DMS153 (cell line): ENCODE data around the gene MALAT1.
"Not testable (repeated sequence)": the region's sequence is repeated elsewhere in the genome, so short reads cannot be mapped to it uniquely, and the experiment has no call there.

Experiments
- DNase-seq: peaks from one replicate; lab custom pipeline; 2025; lab: John Stamatoyannopoulos, UW

Gene MALAT1

DNA sequence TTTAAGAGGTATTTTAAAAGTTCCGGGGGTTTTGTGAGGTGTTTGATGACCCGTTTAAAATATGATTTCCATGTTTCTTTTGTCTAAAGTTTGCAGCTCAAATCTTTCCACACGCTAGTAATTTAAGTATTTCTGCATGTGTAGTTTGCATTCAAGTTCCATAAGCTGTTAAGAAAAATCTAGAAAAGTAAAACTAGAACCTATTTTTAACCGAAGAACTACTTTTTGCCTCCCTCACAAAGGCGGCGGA, 193 bp upstream of the MALAT1 start:
- DNase-seq, result no peak

GRCh38 chr11:65499713-65500386, 1.0 kb downstream of the MALAT1 start:
- no peak for DNase-seq

DNA sequence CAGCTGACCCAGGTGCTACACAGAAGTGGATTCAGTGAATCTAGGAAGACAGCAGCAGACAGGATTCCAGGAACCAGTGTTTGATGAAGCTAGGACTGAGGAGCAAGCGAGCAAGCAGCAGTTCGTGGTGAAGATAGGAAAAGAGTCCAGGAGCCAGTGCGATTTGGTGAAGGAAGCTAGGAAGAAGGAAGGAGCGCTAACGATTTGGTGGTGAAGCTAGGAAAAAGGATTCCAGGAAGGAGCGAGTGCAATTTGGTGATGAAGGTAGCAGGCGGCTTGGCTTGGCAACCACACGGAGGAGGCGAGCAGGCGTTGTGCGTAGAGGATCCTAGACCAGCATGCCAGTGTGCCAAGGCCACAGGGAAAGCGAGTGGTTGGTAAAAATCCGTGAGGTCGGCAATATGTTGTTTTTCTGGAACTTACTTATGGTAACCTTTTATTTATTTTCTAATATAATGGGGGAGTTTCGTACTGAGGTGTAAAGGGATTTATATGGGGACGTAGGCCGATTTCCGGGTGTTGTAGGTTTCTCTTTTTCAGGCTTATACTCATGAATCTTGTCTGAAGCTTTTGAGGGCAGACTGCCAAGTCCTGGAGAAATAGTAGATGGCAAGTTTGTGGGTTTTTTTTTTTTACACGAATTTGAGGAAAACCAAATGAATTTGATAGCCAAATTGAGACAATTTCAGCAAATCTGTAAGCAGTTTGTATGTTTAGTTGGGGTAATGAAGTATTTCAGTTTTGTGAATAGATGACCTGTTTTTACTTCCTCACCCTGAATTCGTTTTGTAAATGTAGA, 1.7 kb downstream of the MALAT1 start:
- DNase-seq, result no peak

DNA sequence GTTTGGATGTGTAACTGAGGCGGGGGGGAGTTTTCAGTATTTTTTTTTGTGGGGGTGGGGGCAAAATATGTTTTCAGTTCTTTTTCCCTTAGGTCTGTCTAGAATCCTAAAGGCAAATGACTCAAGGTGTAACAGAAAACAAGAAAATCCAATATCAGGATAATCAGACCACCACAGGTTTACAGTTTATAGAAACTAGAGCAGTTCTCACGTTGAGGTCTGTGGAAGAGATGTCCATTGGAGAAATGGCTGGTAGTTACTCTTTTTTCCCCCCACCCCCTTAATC, 2.3 kb downstream of the MALAT1 start:
- no peak for DNase-seq

DNA sequence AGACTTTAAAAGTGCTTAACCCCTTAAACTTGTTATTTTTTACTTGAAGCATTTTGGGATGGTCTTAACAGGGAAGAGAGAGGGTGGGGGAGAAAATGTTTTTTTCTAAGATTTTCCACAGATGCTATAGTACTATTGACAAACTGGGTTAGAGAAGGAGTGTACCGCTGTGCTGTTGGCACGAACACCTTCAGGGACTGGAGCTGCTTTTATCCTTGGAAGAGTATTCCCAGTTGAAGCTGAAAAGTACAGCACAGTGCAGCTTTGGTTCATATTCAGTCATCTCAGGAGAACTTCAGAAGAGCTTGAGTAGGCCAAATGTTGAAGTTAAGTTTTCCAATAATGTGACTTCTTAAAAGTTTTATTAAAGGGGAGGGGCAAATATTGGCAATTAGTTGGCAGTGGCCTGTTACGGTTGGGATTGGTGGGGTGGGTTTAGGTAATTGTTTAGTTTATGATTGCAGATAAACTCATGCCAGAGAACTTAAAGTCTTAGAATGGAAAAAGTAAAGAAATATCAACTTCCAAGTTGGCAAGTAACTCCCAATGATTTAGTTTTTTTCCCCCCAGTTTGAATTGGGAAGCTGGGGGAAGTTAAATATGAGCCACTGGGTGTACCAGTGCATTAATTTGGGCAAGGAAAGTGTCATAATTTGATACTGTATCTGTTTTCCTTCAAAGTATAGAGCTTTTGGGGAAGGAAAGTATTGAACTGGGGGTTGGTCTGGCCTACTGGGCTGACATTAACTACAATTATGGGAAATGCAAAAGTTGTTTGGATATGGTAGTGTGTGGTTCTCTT, 2.8 kb downstream of the MALAT1 start:
- no peak for DNase-seq

- no peak for DNase-seq
Observed at GRCh38 chr11:65502274-65502554, 3.4 kb downstream of the MALAT1 start.

DNA sequence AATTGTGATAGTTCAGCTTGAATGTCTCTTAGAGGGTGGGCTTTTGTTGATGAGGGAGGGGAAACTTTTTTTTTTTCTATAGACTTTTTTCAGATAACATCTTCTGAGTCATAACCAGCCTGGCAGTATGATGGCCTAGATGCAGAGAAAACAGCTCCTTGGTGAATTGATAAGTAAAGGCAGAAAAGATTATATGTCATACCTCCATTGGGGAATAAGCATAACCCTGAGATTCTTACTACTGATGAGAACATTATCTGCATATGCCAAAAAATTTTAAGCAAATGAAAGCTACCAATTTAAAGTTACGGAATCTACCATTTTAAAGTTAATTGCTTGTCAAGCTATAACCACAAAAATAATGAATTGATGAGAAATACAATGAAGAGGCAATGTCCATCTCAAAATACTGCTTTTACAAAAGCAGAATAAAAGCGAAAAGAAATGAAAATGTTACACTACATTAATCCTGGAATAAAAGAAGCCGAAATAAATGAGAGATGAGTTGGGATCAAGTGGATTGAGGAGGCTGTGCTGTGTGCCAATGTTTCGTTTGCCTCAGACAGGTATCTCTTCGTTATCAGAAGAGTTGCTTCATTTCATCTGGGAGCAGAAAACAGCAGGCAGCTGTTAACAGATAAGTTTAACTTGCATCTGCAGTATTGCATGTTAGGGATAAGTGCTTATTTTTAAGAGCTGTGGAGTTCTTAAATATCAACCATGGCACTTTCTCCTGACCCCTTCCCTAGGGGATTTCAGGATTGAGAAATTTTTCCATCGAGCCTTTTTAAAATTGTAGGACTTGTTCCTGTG, 3.9 kb downstream of the MALAT1 start:
- no peak for DNase-seq

DNA sequence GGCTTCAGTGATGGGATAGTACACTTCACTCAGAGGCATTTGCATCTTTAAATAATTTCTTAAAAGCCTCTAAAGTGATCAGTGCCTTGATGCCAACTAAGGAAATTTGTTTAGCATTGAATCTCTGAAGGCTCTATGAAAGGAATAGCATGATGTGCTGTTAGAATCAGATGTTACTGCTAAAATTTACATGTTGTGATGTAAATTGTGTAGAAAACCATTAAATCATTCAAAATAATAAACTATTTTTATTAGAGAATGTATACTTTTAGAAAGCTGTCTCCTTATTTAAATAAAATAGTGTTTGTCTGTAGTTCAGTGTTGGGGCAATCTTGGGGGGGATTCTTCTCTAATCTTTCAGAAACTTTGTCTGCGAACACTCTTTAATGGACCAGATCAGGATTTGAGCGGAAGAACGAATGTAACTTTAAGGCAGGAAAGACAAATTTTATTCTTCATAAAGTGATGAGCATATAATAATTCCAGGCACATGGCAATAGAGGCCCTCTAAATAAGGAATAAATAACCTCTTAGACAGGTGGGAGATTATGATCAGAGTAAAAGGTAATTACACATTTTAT, 4.6 kb downstream of the MALAT1 start:
- no peak for DNase-seq

DNA sequence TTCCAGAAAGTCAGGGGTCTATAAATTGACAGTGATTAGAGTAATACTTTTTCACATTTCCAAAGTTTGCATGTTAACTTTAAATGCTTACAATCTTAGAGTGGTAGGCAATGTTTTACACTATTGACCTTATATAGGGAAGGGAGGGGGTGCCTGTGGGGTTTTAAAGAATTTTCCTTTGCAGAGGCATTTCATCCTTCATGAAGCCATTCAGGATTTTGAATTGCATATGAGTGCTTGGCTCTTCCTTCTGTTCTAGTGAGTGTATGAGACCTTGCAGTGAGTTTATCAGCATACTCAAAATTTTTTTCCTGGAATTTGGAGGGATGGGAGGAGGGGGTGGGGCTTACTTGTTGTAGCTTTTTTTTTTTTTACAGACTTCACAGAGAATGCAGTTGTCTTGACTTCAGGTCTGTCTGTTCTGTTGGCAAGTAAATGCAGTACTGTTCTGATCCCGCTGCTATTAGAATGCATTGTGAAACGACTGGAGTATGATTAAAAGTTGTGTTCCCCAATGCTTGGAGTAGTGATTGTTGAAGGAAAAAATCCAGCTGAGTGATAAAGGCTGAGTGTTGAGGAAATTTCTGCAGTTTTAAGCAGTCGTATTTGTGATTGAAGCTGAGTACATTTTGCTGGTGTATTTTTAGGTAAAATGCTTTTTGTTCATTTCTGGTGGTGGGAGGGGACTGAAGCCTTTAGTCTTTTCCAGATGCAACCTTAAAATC, 5.3 kb downstream of the MALAT1 start:
- DNase-seq, result no peak

GRCh38 chr11:65504674-65505465, 6.0 kb downstream of the MALAT1 start:
- no peak for DNase-seq

DNA sequence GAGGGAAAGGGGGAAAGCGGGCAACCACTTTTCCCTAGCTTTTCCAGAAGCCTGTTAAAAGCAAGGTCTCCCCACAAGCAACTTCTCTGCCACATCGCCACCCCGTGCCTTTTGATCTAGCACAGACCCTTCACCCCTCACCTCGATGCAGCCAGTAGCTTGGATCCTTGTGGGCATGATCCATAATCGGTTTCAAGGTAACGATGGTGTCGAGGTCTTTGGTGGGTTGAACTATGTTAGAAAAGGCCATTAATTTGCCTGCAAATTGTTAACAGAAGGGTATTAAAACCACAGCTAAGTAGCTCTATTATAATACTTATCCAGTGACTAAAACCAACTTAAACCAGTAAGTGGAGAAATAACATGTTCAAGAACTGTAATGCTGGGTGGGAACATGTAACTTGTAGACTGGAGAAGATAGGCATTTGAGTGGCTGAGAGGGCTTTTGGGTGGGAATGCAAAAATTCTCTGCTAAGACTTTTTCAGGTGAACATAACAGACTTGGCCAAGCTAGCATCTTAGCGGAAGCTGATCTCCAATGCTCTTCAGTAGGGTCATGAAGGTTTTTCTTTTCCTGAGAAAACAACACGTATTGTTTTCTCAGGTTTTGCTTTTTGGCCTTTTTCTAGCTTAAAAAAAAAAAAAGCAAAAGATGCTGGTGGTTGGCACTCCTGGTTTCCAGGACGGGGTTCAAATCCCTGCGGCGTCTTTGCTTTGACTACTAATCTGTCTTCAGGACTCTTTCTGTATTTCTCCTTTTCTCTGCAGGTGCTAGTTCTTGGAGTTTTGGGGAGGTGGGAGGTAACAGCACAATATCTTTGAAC, 6.8 kb downstream of the MALAT1 start:
- DNase-seq, result no peak

DNA sequence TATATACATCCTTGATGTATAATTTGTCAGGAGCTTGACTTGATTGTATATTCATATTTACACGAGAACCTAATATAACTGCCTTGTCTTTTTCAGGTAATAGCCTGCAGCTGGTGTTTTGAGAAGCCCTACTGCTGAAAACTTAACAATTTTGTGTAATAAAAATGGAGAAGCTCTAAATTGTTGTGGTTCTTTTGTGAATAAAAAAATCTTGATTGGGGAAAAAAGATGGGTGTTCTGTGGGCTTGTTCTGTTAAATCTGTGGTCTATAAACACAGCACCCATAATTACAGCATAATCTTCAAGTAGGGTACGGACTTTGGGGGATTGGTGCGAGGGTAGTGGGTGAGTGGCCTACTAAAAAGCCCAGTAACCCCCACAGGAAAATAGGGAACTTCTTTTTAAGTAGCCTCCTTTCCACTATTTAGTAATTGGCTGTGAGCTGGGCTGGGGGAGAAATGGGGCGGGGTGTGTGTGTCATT, 7.5 kb downstream of the MALAT1 start:
- no peak for DNase-seq

- peak; percentile 78 for DNase-seq
Observed at GRCh38 chr11:65506772-65507505, 8.1 kb downstream of the MALAT1 start.

DNA sequence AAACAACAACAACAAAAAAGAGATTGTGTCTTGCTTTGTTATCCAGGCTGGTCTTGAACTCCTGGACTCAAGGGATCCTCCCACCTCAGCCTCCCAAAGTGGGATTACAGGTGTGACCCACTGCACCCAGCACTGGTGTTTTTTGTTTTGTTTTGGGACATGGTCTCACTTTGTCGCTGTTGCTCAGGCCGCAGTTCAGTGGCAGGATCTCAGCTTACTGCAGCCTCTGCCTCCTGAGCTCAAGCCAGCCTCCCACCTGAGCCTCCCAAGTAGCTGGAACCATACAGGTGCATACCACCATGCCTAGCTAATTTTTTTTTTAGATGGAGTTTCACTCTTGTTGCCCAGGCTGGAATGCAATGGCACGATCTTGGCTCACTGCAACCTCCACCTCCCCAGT, 13.5 kb downstream of the MALAT1 start:
- DNase-seq, result not testable (repeated sequence)

DNA sequence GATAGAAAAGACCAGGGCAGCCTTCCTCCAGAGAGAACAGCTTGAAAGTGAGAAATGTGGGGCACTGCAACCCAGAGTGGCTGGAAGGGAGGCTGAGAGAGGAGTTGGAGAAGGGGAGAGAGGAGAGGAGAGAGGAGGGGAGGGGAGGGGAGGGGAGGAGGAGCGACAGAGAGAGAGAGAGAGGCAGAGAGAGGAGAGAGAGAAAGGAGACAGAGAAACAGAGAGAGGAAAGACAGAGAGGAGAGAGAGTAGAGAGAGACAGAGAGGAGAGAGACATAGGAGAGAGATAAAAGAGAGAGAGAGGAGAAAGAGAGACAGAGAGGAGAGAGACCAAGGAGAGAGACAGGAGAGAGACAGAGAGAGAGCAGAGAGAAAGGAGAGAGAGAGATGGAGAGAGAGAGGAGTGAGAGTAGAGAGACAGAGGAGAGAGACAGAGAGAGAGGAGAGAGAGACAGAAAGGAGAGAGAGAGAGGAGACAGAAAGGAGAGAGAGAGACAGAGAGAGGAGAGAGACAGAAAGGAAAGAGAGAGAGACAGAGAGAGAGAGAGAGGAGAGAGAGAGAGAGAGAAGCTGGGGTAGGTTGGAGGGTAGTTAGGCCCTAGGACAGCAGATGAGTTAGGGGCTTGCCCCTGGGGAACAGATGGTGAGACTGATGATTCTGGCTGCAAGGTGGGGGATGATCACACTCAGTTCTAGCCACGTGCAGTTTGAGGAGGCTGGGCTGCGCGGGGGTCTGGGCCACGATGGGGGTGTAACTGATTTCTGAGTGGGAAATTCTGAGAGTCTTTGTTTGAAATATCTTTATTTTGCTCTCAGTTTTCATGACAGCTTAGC, 17.5 kb downstream of the MALAT1 start:
- DNase-seq, result no peak

- not testable (repeated sequence) for DNase-seq
Observed at GRCh38 chr11:65518941-65519549, 20.2 kb downstream of the MALAT1 start.

DNA sequence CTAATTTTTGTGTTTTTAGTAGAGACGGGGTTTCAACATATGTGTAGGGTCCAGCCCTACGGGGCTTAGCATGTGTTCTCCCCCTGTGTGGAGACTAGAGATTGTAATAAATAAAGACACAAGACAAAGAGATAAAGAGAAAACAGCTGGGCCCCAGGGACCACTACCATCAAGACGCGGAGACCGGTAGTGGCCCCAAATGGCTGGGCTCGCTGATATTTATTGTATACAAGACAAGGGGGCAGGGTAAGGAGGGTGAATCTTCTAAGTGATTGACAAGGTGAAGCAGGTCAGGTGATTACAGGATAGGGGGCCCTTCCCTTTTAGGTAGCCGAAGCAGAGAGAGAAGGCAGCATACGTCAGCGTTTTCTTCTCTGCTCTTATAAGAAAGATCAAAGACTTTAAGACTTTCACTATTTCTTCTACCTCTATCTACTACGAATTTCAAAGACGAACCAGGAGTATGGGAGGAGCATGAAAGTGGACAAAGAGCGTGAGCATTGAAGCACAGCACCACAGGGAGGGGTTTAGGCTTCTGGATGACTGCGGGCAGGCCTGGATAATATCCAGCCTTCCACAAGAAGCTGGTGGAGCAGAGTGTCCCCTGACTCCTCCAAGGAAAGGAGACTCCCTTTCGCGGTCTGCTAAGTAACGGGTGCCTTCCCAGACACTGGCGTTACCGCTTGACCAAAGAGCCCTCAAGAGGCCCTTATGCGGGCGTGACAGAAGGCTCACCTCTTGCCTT, 23.1 kb downstream of the MALAT1 start:
- not testable (repeated sequence) for DNase-seq
